Hematopoietic multipotent progenitor cell treated with erythropoietin and hydrocortisone succinate and interleukin-3 and kit ligand, for 8 days (in vitro differentiated cells): ENCODE measurements around the gene ADGRG4.

ENCODE experiments used
- DNase-seq: peaks from one replicate; pipeline ENCODE4 v3.0.0-alpha.2; 2015

Gene ADGRG4

DNA sequence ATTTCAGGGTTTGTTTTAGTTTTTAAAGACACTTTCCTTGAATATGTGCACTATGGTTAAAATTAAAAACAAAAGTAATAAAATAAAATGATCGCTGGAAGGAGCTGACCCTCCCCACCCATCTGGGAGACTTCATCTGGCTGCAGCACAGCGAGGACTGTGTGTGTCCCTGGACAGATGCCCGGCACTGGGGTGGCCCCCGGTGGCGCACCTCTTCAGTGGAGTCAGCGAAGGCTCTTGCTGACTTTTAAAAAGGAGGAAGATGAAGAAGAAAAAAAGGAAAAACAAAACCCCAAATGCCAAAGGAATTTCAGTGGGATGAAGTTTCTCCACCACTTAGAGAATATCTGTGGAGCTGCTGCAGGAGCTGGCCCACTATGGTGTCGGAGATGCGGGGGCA, 5.4 kb upstream of the ADGRG4 start:
- no peak for DNase-seq

DNA sequence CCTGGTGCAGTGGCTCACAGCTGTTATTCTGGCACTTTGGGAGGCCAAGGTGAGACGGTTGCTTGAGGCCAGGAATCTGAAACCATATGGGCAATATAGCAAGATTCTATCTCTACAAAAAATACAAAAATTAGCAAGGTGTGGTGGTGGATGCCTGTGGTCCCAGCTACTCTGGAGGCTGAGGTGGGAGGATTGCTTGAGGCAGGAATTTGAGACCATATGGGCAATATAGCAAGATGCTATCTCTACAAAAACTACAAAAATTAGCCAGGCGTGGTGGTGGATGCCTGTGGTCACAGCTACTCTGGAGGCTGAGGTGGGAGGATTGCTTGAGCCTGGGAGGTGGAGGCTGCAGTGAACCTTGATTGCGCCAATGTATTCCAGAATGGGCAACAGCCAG, 2.3 kb downstream of the ADGRG4 start:
- no peak for DNase-seq

DNA sequence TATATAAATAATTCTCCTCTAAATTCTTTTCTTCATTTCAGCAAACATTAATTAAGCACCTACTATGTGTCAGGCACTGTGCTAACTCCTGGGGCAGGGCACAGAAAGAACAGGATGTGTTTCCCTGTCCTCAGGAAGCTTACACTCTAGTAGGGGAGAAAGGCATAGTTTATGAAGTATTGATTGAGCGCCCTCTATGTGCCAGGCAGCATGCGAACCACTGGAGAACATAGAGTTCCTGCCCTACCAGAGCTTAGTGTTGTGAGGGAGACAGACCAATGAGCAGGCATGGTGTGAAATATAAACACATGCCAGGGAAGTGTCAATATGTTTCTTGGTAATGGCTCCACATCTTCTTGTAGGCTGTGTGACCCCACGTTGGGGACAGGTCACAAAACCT, 3.7 kb downstream of the ADGRG4 start:
- peak; percentile 13 for DNase-seq

DNA sequence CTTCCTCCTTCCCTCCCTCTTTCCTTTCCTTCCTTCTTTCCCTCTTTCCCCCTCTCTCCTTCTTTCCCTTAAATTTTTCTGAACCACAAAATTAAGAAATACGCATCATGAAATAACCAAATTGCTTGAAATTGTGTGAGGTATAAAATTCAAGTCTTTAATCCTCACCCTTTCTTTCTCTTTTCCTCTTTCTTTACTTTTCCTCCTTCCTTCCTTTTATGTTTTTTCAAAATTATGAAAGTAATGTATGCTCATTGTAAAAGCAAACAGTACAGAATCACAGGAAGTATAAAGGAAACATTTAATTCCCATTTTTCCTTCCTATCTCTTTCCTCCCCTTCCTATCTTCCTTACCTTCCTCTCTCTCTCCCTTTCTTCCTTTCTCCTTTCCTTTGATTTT, 5.4 kb downstream of the ADGRG4 start:
- DNase-seq: no peak

DNA sequence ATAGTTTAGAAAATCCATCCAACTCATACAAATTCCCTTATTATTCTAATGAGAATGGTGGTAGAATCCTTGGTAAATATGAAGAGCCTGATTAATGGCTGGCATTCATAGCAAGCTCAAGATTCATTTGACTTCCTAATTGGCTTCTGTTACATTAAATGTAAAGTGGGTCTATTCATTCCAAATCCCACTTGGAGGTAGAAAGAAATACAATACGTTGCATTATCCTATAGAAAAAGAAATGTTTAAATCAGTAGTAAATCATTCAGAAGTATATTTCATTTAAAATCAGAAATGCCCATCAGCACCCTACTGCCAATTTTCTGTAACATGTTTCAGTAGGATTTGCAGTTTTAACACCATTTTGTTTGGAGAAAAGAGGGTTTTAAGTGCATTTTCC, 6.7 kb downstream of the ADGRG4 start:
- DNase-seq: no peak

DNA sequence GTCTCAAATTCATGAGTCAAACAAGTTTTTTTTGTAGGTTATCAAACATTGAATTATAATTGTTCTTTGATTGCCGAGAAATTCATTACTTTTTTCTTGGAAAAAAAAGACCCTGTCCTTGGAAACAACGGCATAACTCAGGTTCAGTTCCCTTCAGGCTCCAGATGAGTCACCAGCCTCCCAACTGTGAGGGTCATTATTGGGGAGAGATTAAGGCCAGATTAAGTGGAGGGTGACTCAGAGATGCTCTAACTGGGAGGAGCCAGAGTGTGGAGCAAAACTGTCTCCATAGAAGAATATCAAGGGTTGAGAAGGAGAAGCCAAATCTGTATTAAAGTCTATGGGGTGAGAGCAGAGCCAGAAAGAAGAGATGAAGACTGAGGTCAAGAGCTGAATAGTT, 9.6 kb downstream of the ADGRG4 start:
- DNase-seq: peak; percentile 4

DNA sequence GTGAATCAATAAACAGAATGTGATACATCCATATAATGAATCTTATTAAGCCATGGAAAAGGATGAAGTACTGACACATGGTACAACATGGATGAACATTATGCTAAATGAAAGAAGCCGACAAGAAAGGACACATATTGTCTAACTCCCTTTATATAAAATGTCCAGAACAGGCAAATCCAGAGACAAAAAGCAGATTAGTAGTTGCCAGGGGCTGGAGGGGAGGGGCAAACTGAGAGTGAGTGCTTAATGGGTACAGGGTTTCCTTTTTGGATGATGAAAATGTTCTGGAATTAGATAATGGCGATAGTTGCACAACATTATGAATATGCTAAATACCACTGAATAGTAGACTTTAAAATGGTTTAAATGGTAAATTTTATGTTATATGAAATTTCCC, 17.4 kb downstream of the ADGRG4 start:
- no peak for DNase-seq

DNA sequence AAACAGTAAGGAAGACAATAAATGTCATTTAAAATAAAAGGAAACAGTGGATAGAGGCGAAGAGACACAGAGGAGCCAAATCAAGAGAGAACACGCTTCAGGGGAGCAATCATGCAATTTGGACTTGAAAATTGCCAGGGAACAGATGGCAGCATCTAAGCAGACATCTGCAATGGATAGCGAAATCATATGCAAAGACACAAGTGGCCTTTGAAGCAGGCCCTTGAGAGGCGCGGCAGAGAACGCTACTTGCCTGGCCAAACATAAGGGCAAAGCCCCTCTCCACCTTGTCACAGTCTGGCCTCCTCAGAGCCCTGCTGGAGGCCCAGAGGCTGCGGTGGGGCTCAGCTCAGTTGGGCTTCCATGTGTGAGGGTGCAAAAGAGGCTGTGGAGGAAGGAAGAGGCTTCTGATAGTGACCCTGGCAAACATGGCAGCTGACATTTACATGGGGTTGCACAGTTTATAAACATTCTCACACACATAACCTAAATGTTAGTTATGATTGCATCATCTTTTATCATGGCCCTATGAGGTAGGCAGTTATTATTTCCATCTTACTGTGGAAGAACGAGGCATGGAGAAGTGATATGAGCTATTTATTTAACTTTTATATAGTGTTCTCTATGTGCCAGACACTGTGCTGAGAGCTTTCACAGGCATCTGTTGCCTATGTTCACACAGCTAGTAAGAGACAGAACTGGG, 18.3 kb downstream of the ADGRG4 start:
- no peak for DNase-seq

DNA sequence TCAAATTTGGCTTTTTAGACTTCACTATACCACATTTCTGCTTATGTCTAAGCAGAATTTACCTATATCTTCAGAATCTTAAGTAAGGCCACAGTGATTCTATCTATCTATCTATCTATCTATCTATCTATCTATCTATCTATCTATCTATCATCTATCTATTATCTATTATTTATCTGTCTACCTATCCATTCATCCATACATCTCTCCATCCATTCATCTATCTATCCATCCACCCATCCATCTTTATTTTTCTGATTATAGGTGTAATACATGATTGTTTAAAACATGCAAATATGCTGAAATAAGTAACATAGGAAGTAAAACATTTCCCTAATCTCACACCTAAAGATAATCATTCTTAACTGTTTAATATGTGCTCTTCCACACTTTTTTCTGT, 18.8 kb downstream of the ADGRG4 start:
- no peak for DNase-seq

DNA sequence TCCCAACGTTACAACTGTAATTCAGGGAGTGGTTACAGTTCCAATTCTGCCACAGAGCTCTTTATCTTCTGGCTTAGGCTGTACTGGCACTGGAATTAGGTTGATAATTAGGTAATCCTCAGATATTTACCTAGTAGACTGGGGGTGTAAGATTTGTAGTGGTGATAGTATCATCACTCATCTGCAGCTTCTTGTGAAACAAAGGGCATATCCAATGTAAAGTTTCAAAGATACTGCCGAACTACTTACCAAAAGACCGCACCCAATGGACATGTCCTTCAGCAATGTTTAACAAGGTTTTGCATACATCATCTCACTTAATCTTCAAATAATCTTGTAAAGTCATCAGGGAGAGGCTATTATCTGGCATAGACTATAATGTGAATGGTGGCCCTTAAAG, 20.8 kb downstream of the ADGRG4 start:
- no peak for DNase-seq

DNA sequence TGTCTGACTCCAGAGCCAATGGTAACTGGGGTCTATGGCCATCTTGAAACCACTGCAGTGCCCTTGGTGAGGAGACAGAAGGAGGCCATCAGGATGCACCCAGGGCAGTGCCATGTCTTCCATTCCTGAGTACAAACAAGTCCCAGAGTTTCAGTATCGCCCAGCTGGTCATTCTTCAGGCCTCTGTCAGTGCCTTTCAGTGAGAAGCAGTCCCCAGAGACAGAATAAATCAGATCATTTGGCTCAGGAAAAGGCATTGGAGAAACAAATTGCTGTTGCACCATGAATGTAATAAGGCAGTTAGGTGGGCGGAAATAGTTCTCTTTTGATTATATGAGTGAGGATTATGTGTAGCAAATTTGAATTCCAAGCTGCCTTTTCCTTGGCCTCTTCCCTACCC, 21.3 kb downstream of the ADGRG4 start:
- DNase-seq: no peak

DNA sequence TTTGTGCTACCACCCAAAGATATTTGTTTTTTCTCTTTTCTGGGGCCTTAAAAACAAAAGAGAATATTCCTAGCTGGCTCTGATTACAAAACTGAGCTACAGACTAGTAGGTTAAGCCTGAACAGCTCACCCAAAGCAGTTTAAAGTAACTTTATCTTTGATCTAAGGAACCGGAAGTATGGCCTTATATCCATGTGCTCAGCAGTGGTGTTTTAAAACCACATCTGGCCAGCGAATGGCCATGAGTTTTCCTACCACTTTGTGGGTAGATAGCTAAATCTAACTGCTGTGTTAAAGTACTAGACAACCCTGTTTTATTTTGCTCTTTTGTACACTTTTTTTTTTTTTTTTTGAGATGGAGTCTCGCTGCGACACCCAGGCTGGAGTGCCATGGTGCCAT, 24.6 kb downstream of the ADGRG4 start:
- DNase-seq: peak; percentile 15

DNA sequence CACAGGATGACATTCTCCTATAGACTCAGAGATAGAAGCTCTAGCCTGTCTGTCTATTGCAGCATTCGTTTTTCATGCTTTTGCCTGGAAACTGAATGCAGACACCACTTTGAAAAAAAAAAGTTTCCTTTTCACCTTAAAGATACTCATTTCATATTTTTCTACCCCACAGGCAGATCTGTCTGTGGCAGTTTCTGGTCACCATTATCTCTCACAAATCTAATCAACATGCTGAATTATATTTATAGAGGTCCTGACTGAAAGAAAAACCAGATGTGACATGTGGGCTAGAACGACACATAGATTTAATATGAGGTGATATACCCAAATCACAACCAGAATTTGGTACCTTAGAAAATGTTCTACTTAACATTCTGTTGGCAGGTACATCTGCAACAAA, 28.2 kb downstream of the ADGRG4 start:
- no peak for DNase-seq

DNA sequence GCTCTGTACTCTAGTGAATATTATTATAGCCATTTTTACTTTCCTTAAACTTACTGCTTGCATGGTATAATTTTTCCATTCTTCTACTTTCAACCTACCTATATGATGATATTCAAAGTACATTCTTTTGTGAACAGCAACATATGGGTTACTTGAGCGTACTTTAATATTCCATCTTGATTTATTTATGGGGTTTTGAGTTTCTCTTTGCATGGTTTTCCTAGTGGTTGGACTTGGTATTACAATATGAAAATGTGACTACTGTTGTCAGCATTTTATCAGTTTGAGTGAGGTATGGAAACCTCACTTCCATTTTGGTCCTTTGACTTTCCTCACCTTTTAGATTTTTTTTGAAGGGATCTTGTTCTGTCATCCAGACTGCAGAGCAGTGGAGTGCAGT, 35.9 kb downstream of the ADGRG4 start:
- DNase-seq: peak; percentile 7

DNA sequence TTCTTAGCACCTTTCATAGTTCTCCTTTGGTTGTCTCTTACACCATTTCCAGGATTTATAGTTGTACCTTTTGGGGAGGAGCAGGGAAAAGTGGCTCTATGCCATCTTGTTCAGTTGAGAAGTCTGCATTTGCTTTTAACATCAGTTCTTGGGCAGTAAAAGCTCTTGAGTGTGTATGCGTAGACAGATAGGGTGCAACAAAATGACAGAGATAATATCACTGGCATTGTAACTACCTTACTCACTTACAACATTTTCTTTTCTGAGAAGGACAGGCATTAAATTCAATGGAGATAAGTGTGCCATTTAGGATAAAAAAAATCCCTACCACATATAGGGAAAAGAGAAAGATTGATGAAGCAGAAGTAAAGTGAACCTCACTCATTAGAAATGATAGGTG, 38.9 kb downstream of the ADGRG4 start:
- DNase-seq: no peak

DNA sequence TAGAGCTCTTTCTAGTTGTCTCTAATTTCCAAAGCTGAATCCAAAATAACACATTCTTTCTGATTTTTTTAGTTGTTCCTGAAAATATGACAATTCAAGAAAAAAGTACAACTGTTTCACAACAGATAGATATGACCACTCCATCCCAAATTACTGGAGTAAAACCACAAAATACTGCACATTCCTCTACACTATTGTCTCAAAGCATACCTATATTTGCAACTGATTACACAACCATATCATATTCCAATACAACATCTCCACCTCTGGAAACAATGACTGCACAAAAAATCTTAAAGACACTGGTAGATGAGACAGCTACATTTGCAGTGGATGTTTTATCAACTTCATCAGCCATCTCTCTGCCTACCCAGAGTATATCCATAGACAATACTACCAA, 43.6 kb downstream of the ADGRG4 start:
- no peak for DNase-seq

DNA sequence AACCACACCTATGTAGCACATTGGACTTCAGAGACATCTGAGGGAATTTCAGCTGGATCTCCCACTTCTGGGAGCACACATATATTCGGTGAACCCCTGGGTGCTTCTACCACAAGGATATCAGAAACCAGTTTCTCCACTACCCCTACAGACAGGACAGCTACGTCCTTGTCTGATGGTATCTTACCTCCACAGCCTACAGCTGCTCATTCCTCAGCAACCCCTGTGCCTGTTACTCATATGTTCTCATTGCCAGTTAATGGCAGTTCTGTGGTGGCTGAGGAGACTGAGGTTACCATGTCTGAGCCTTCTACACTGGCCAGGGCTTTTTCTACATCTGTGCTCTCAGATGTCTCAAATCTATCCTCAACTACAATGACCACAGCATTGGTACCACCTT, 45.7 kb downstream of the ADGRG4 start:
- DNase-seq: no peak

DNA sequence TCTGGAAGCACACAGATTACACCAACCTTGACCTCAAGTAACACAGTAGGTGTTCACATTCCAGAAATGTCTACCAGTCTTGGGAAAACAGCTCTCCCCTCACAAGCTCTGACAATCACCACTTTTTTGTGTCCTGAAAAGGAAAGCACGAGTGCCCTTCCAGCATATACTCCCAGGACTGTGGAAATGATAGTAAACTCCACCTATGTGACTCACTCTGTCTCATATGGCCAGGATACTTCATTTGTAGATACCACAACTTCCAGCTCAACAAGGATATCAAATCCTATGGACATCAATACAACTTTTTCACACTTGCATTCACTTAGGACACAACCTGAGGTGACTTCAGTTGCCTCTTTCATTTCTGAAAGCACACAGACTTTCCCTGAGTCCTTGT, 46.9 kb downstream of the ADGRG4 start:
- DNase-seq: no peak

DNA sequence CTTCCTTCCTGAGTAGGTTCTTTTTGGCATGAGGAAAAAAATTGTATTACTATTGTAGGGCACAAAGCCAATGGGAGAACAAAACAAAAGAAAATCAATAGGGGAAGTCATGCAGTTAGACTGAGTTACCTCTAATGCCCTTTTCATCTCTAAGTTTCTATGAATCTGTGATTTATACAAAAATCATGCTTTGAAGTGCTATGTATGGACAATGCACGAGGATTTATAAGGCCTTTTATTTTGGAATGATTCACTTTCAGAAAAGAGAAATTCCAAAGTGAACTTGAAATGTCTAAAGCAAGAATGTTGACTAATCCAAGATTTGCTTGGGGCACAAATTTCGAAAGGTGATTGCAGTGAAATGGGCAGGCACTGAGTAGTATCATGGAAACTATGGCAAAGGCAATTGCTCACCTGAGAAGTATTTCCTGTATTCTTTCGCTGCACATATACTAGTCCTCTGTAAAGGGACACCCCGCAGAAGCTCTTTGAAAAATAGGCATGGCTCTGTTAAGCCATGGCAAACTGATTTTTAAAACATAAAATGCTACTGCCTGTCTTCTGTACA, 52.8 kb downstream of the ADGRG4 start:
- no peak for DNase-seq

DNA sequence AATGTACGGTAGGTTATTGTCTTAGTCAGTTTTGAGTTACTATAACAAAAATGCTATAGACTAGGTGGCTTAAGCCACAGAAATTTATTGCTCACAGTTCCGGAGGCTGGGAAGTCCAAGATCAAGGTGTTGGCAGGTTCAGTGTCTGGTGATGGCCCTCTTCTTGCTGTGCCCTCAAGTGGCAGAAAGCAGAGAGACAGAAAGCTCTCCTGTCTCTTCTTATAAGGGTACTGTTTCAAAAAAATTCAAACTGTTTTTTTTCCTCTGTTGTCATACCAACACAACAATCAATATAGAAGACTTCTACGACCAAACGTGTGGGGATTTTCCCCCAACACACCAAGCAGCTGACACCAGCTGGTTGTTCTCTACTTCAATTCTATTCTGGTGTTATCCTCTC, 53.4 kb downstream of the ADGRG4 start:
- DNase-seq: no peak

DNA sequence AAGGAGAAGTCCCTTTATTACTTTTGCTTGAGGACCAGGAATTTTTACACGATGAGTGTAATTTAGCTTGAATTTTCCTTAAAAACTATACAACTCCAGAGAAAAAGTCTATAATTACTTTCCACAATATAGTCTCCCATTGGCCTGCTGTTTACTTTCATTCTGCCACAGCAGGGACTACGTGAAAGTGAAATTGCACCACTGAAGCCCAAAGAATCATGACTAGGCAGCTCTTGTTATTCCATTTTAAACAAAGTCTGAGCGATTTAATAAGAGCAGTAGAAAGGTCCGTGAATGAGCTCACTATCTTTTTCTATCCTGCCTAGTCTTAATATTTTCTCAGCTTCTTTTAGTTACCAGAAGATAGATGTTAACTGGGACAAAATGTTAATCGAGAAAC, 68.6 kb downstream of the ADGRG4 start:
- DNase-seq: no peak

DNA sequence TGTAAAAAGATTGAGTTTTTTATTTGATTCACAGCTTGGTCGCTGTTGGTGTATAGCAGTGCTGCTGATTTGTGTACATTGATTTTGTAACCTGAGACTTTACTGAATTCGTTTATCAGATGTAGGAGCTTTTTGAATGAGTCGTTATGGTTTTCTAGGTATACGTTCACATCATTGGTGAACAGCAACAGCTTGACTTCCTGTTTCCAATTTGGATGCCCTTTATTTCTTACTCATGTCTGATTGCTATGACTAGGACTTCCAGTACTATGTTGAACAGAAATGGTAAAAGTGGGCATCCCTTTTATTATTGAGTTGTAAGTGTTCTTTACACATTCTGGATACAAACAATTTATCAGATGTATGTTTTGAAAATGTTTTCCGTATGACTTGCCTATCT, 76.0 kb downstream of the ADGRG4 start:
- DNase-seq: no peak

DNA sequence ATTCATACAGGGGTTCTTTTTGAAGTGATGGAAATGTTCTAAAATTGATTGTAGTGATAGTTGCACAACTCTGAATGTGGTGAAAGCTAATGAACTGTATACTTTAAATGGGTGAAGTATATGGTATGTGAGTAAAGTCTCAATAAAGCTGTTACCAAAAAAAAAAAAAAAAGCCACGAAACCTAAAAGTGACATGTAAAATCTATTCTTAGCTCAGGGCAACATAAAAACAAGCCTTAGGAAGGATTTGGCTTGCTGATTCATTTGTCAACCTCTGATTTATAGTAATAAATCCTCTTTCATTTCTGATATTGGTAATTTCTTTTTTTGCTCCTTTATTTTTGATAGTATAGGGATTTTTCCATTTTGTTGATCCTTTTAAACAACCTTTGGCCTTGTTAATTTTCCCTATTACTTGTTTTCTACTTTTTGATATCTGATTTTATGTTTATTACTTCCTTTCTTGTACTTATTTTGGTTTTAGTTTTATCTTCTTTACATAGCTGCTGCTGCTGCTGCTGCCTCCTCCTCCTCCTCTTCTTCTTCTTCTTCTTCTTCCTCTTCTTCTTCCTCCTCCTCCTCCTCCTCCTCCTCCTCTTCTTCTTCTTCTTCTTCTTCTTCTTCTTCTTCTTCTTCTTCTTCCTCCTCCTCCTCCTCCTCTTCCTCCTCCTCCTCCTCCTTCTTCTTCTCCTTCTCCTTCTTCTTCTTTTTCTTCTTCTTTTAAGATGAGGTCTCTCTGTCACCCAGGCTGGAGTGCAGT, 79.4 kb downstream of the ADGRG4 start:
- no peak for DNase-seq

DNA sequence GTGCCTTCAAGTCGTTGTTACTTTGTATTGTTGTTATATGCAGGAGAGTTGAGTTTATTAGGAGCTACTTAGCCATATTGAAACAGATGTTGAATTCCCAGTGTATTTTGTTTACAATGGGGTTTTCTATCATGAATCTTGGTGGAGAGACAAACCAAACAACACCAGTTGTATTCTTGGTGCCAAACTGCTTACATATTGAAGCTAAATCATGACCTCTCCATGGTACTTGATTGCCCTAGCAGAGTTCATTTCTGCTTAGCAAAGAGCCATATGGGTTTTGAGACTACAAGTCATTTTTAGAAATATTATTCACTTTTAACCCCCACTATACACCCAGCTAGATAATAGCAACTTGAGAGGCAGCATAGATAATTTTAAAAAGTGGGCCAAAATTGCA, 85.4 kb downstream of the ADGRG4 start:
- no peak for DNase-seq

DNA sequence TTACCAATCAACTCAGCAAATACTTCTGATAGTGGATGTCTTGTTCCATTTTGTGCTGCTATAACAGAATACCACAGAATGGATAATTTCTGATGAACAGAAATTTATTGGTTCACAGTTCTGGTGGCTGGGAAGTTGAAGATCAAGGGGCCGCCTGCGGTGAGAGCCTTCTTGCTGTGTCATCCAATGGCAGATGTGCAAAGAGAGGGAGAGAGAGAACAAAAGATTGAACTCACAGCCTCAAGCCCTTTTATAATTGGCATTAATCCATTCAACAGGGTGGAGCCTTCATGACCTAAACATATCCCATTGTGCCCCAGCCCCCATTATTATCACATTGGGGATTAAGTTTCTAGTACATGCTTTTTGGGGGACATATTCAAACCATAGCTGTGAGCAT, 86.1 kb downstream of the ADGRG4 start:
- no peak for DNase-seq
